ENCODE data around the gene AMMECR1L.

DNA sequence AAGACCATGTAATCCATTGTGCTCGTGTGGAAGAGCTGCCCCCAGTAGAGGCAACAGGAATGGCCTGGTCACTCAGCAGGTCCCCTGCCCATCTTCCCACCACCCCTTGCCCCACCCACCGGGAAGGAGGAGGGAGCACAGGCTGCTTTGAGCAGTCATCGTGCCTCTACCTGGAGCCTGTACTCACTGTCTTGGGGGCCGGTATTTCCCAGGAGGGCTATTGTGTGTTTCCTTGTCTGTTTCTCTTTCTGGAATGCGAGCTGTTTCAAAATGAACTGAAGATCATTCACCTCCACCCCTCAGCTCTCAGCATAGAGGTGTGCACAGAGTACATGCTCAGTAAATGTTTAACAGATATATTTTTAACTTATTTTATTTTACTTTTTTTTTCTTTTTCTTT, 7.7 kb upstream of the AMMECR1L start:
- TF ChIP-seq POLR2A (IDR thresholded peaks at IDR 0.05), result no peak
- TF ChIP-seq, protein P1, sequence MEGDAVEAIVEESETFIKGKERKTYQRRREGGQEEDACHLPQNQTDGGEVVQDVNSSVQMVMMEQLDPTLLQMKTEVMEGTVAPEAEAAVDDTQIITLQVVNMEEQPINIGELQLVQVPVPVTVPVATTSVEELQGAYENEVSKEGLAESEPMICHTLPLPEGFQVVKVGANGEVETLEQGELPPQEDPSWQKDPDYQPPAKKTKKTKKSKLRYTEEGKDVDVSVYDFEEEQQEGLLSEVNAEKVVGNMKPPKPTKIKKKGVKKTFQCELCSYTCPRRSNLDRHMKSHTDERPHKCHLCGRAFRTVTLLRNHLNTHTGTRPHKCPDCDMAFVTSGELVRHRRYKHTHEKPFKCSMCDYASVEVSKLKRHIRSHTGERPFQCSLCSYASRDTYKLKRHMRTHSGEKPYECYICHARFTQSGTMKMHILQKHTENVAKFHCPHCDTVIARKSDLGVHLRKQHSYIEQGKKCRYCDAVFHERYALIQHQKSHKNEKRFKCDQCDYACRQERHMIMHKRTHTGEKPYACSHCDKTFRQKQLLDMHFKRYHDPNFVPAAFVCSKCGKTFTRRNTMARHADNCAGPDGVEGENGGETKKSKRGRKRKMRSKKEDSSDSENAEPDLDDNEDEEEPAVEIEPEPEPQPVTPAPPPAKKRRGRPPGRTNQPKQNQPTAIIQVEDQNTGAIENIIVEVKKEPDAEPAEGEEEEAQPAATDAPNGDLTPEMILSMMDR (IDR thresholded peaks at IDR 0.05), result no peak

Measured in esophagus squamous epithelium (tissue), 4 donors.